Body of pancreas (tissue), 4 donors: Measurements from ENCODE around the gene DCAF10. TPM values are rescaled to one million over a fixed set of nuclear protein-coding genes. Genes with fewer than 3 reads are reported as not detected.
"Not testable (repeated sequence)": the region's sequence is repeated elsewhere in the genome, so short reads cannot be mapped to it uniquely, and the experiment has no call there.

Experiments used
- ATAC-seq: fragments of 150-250 bp; one replicate; pipeline ENCODE4 v1.9.1; 2016
- DNase-seq, 4 donors: peaks; one replicate each; pipeline ENCODE4 v3.0.0-alpha.2; 2019
- H3K27ac ChIP-seq, 4 donors: fragments of 200-600 bp; sonication (generic); 1 replicate in 3 of 4; 2 replicates in 1 of 4; pipeline versions ENCODE4 v1.5.1 to v1.6.1; 2016 to 2019; ENCODE audit warnings: mild to moderate bottlenecking in 1 of 4, mixed read lengths in 1 of 4, moderate library complexity in 1 of 4
- H3K27me3 ChIP-seq, 2 donors: fragments of 200-600 bp; sonication (generic); one replicate each; pipeline ENCODE4 v1.6.0; 2016; ENCODE audit warnings: mild to moderate bottlenecking in 1 of 2
- H3K36me3 ChIP-seq, 2 donors: fragments of 200-600 bp; sonication (generic); replicated peaks in 1 of 2; 2 replicates each; pipeline ENCODE4 v1.5.1; 2016; ENCODE audit warnings: low read depth in 2 of 2; ENCODE audit not compliant: insufficient read depth in 1 of 2
- H3K4me1 ChIP-seq: fragments of 200-600 bp; sonication (generic); one replicate; pipeline ENCODE4 v1.6.0; 2016
- H3K4me3 ChIP-seq, 2 donors: fragments of 200-600 bp; sonication (generic); 1 replicate in 1 of 2; 2 replicates in 1 of 2; pipeline ENCODE4 v1.5.1; 2016 to 2019
- H3K9me3 ChIP-seq, 3 donors: fragments of 200-600 bp; sonication (generic); 1 replicate in 2 of 3; 2 replicates in 1 of 3; pipeline ENCODE4 v1.5.1; 2016
- CTCF ChIP-seq, 7 experiments: fragments of 450-650 bp in 4 of 7; fragments of 200-600 bp in 3 of 7; sonication (generic) in 3 of 7; IDR thresholded peaks; one replicate each; pipeline ENCODE4 v1.5.1; 2016 to 2019; ENCODE audit warnings: antibody characterized with exemption in 7 of 7
- POLR2A ChIP-seq, 3 donors: fragments of 450-650 bp; IDR thresholded peaks; one replicate each; pipeline ENCODE4 v1.6.1; 2016; ENCODE audit warnings: antibody characterized with exemption in 3 of 3, mild to moderate bottlenecking in 2 of 3
- WGBS, 2 donors: methylation state at CpG; one replicate each; pipeline ENCODE4 v1.1.5; 2017; 5-methylcytosine and 5-hydroxymethylcytosine counted together
- intact Hi-C: fragments of 100-400 bp; cut with DNase I; formaldehyde crosslinking; loops from one replicate; pipeline ENCODE4 v1.15.1; 2023
- total RNA-seq, 2 donors: library from RNA; depleted of rRNA; stranded (reverse); fragments of >200 nt; gene quantifications; one replicate each; pipeline ENCODE4 v1.1.0, GENCODE V29; 2016

DCAF10 gene
- total RNA-seq, 2 donors from 2014 or later: 12.7 to 14.5 TPM

GRCh38 chr9:37906312-37907239, 106.0 kb downstream of the DCAF10 start:
- DNase-seq (no peak), ATAC-seq (no peak)
- Histone ChIP-seq H3K9me3 (no peaks in the 10 kb centered on the region), H3K36me3 (no peaks in the 10 kb centered on the region), H3K4me3 (no peak overlapping the region), H3K27ac (no peak overlapping the region), H3K27me3 (no peaks in the 10 kb centered on the region), H3K4me1 (peaks cover 41% of the 10 kb centered on the region)
- TF ChIP-seq CTCF (IDR thresholded peaks at IDR 0.05): no peak
- TF ChIP-seq POLR2A (IDR thresholded peaks at IDR 0.05): no peak
- WGBS, 2 donors: 85 to 86% methylated on average over 11 of the region's 11 CpGs
- intact Hi-C loops: no loop called here

- H3K4me3 ChIP-seq: no peak overlapping the region
- H3K4me1 ChIP-seq: peaks cover 24% of the 10 kb centered on the region
- peak overlapping the region in 3 of 4 donors; percentile 56 to 67 (median 65) for H3K27ac ChIP-seq
- H3K27me3 ChIP-seq: no peaks in the 10 kb centered on the region
- intact Hi-C loops: no loop called here
- H3K36me3 ChIP-seq: no peaks in the 10 kb centered on the region
- no peak for DNase-seq
- TF ChIP-seq POLR2A (IDR thresholded peaks at IDR 0.05): no peak
- TF ChIP-seq CTCF (IDR thresholded peaks at IDR 0.05): no peak
- WGBS, 2 donors: 42 to 43% methylated on average over 4 of the region's 4 CpGs
- no peak for ATAC-seq
- no peaks in the 10 kb centered on the region for H3K9me3 ChIP-seq
Observed at GRCh38 chr9:37908283-37908682, 107.7 kb downstream of the DCAF10 start.

GRCh38 chr9:37908698-37909186, 108.1 kb downstream of the DCAF10 start:
- TF ChIP-seq POLR2A (IDR thresholded peaks at IDR 0.05) (no peak), CTCF (IDR thresholded peaks at IDR 0.05) (no peak)
- ATAC-seq (peak; percentile 51), DNase-seq (peak; percentile 43 to 85 (median 58))
- H3K36me3 ChIP-seq: no peaks in the 10 kb centered on the region
- H3K27ac ChIP-seq: peak overlapping the region in 3 of 4 donors; percentile 56 to 67 (median 65)
- H3K4me3 ChIP-seq: no peak overlapping the region
- no peaks in the 10 kb centered on the region for H3K9me3 ChIP-seq
- peaks cover 24% of the 10 kb centered on the region for H3K4me1 ChIP-seq
- H3K27me3 ChIP-seq: no peaks in the 10 kb centered on the region
- WGBS, 2 donors: 32 to 47% methylated on average over 3 to 4 of the region's 4 CpGs
- intact Hi-C loops: no loop called here

GRCh38 chr9:37909326-37909725, 108.7 kb downstream of the DCAF10 start:
- Histone ChIP-seq H3K9me3 (no peaks in the 10 kb centered on the region), H3K36me3 (no peaks in the 10 kb centered on the region), H3K4me3 (no peak overlapping the region), H3K27me3 (no peaks in the 10 kb centered on the region), H3K27ac (peak overlapping the region in 2 of 4 donors; percentile 65 to 67), H3K4me1 (peaks cover 24% of the 10 kb centered on the region)
- ATAC-seq (no peak), DNase-seq (no peak)
- intact Hi-C loops: no loop called here
- WGBS, 2 donors: 93 to 96% methylated on average over 3 of the region's 3 CpGs
- TF ChIP-seq CTCF (IDR thresholded peaks at IDR 0.05) (no peak), POLR2A (IDR thresholded peaks at IDR 0.05) (no peak)

GRCh38 chr9:37909836-37910235, 109.2 kb downstream of the DCAF10 start:
- peaks cover 21% of the 10 kb centered on the region for H3K4me1 ChIP-seq
- not testable (repeated sequence) for H3K4me3 ChIP-seq, H3K27ac ChIP-seq, H3K27me3 ChIP-seq, H3K36me3 ChIP-seq, DNase-seq, ATAC-seq, H3K9me3 ChIP-seq
- intact Hi-C loops: loop anchor here (5.0 to 10.0 kb wide), 3 partner anchors 37 to 457 kb away; no protein-coding TSS in a partner anchor
- WGBS, 2 donors: 57 to 82% methylated on average over 3 to 5 of the region's 5 CpGs
